Measurements from ENCODE around the gene CDC42BPB.

The CDC42BPB gene

GRCh38 chr14:102918438-102918837 lies 138.9 kb downstream of the CDC42BPB start:
- no peak for DNase-seq (ENCODE audit: low read depth, low spot score)
- TF ChIP-seq ZNF274 (IDR thresholded peaks at IDR 0.05; ENCODE audit: low read depth, low read length) (no peak), YY1 (IDR thresholded peaks at IDR 0.05; ENCODE audit: insufficient read depth, insufficient read length) (no peak), SUZ12 (IDR thresholded peaks at IDR 0.05; ENCODE audit: extremely low read depth, insufficient read depth, insufficient read length) (no peak)
- Histone ChIP-seq H3K4me1 (ENCODE audit: insufficient read depth, insufficient read length) (peaks cover 7% of the 10 kb centered on the region), H3K27me3 (ENCODE audit: insufficient read depth, insufficient read length) (no peaks in the 10 kb centered on the region), H3K9ac (ENCODE audit: insufficient read length, low read depth) (no peak overlapping the region), H3K4me3 (ENCODE audit: insufficient read length, low read depth) (no peak overlapping the region), H3K9me3 (ENCODE audit: insufficient read depth, low read length) (no peaks in the 10 kb centered on the region), H3K36me3 (ENCODE audit: insufficient read depth, insufficient read length, low read length) (no peaks in the 10 kb centered on the region)

DNA sequence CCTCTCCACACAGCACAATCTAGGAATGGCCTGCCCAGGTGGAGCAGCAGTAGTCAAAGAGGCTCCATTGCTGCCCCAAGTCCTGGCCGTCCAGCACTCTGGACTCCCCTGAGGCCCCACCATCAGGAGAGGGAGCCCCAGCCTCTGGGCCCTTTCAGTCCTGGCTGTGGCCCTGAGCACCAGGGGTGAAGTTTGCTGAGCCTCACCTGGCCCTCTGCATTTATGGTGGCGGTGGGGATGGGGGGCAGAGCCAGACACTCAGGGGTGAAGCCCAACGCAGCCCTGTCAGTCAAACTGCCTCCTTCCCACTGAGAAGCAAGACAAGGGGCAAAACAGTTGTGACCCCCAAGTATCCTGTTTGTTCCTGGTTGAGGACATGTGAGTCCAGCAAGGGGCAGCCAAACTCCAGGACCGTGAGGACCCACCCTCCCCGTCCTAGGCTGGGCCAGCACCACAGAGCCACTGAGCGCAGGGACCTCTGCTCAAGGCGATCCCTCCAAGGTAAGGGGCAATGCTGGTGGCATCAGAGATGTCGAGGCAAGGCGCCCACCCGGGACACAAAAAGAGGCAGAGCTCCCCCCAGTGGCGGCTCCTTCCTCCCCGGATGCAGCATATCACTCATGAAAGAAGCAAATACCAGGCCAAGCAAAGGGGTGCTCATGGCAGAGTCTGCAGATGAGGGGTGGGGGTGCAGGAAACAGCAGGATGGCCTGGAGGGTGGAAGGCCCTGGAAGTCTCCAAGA lies 139.7 kb downstream of the CDC42BPB start:
- Histone ChIP-seq H3K4me3 (ENCODE audit: insufficient read length, low read depth) (no peak overlapping the region), H3K27me3 (ENCODE audit: insufficient read depth, insufficient read length) (no peaks in the 10 kb centered on the region), H3K36me3 (ENCODE audit: insufficient read depth, insufficient read length, low read length) (no peaks in the 10 kb centered on the region), H3K4me1 (ENCODE audit: insufficient read depth, insufficient read length) (peaks cover 9% of the 10 kb centered on the region), H3K9me3 (ENCODE audit: insufficient read depth, low read length) (no peaks in the 10 kb centered on the region), H3K9ac (ENCODE audit: insufficient read length, low read depth) (peak overlapping the region; percentile 10)
- TF ChIP-seq SUZ12 (IDR thresholded peaks at IDR 0.05; ENCODE audit: extremely low read depth, insufficient read depth, insufficient read length) (no peak), ZNF274 (IDR thresholded peaks at IDR 0.05; ENCODE audit: low read depth, low read length) (no peak), YY1 (IDR thresholded peaks at IDR 0.05; ENCODE audit: insufficient read depth, insufficient read length) (no peak)
- DNase-seq (ENCODE audit: low read depth, low spot score) = no peak

GRCh38 chr14:102917056-102917385 lies 140.3 kb downstream of the CDC42BPB start:
- TF ChIP-seq SUZ12 (IDR thresholded peaks at IDR 0.05; ENCODE audit: extremely low read depth, insufficient read depth, insufficient read length) (no peak), YY1 (IDR thresholded peaks at IDR 0.05; ENCODE audit: insufficient read depth, insufficient read length) (no peak), ZNF274 (IDR thresholded peaks at IDR 0.05; ENCODE audit: low read depth, low read length) (no peak)
- Histone ChIP-seq H3K4me1 (ENCODE audit: insufficient read depth, insufficient read length) (peaks cover 9% of the 10 kb centered on the region), H3K9ac (ENCODE audit: insufficient read length, low read depth) (no peak overlapping the region), H3K36me3 (ENCODE audit: insufficient read depth, insufficient read length, low read length) (no peaks in the 10 kb centered on the region), H3K4me3 (ENCODE audit: insufficient read length, low read depth) (no peak overlapping the region), H3K9me3 (ENCODE audit: insufficient read depth, low read length) (no peaks in the 10 kb centered on the region), H3K27me3 (ENCODE audit: insufficient read depth, insufficient read length) (no peaks in the 10 kb centered on the region)
- no peak for DNase-seq (ENCODE audit: low read depth, low spot score)

- Histone ChIP-seq H3K36me3 (ENCODE audit: insufficient read depth, insufficient read length, low read length) (peaks cover 4% of the 10 kb centered on the region), H3K9ac (ENCODE audit: insufficient read length, low read depth) (no peak overlapping the region), H3K4me3 (ENCODE audit: insufficient read length, low read depth) (no peak overlapping the region), H3K9me3 (ENCODE audit: insufficient read depth, low read length) (no peaks in the 10 kb centered on the region), H3K27me3 (ENCODE audit: insufficient read depth, insufficient read length) (no peaks in the 10 kb centered on the region), H3K4me1 (ENCODE audit: insufficient read depth, insufficient read length) (peaks cover 9% of the 10 kb centered on the region)
- no peak for TF ChIP-seq ZNF274 (IDR thresholded peaks at IDR 0.05; ENCODE audit: low read depth, low read length)
- TF ChIP-seq YY1 (IDR thresholded peaks at IDR 0.05; ENCODE audit: insufficient read depth, insufficient read length) = no peak
- DNase-seq (ENCODE audit: low read depth, low spot score) = no peak
Measured at GRCh38 chr14:102916347-102917055, 140.8 kb downstream of the CDC42BPB start.

GRCh38 chr14:102915292-102916110 lies 141.8 kb downstream of the CDC42BPB start:
- H3K27me3 ChIP-seq (ENCODE audit: insufficient read depth, insufficient read length) = no peaks in the 10 kb centered on the region
- no peak for TF ChIP-seq YY1 (IDR thresholded peaks at IDR 0.05; ENCODE audit: insufficient read depth, insufficient read length)
- no peak for TF ChIP-seq ZNF274 (IDR thresholded peaks at IDR 0.05; ENCODE audit: low read depth, low read length)
- TF ChIP-seq SUZ12 (IDR thresholded peaks at IDR 0.05; ENCODE audit: extremely low read depth, insufficient read depth, insufficient read length) = no peak
- H3K4me3 ChIP-seq (ENCODE audit: insufficient read length, low read depth) = no peak overlapping the region
- no peak for DNase-seq (ENCODE audit: low read depth, low spot score)
- no peaks in the 10 kb centered on the region for H3K9me3 ChIP-seq (ENCODE audit: insufficient read depth, low read length)
- H3K36me3 ChIP-seq (ENCODE audit: insufficient read depth, insufficient read length, low read length) = peaks cover 6% of the 10 kb centered on the region
- H3K4me1 ChIP-seq (ENCODE audit: insufficient read depth, insufficient read length) = peaks cover 9% of the 10 kb centered on the region
- H3K9ac ChIP-seq (ENCODE audit: insufficient read length, low read depth) = no peak overlapping the region

GRCh38 chr14:102914474-102915291 lies 142.7 kb downstream of the CDC42BPB start:
- Histone ChIP-seq H3K9me3 (ENCODE audit: insufficient read depth, low read length) (no peaks in the 10 kb centered on the region), H3K36me3 (ENCODE audit: insufficient read depth, insufficient read length, low read length) (peaks cover 6% of the 10 kb centered on the region), H3K4me3 (ENCODE audit: insufficient read length, low read depth) (no peak overlapping the region), H3K27me3 (ENCODE audit: insufficient read depth, insufficient read length) (no peaks in the 10 kb centered on the region), H3K4me1 (ENCODE audit: insufficient read depth, insufficient read length) (peaks cover 9% of the 10 kb centered on the region), H3K9ac (ENCODE audit: insufficient read length, low read depth) (no peak overlapping the region)
- TF ChIP-seq SUZ12 (IDR thresholded peaks at IDR 0.05; ENCODE audit: extremely low read depth, insufficient read depth, insufficient read length) = no peak
- no peak for TF ChIP-seq ZNF274 (IDR thresholded peaks at IDR 0.05; ENCODE audit: low read depth, low read length)
- no peak for TF ChIP-seq YY1 (IDR thresholded peaks at IDR 0.05; ENCODE audit: insufficient read depth, insufficient read length)
- DNase-seq (ENCODE audit: low read depth, low spot score) = no peak

All from NT2/D1 (cell line).